ENCODE measurements around the gene ADARB1. TPM values are rescaled to one million over a fixed set of nuclear protein-coding genes. Genes with fewer than 3 reads are reported as not detected.
A peak's percentile ranks its signal among the peaks of the same experiment; 100 is the strongest.

Gene ADARB1
- total and polyA plus RNA-seq, 9 of the 15 experiments (the other 6 are each of a cell fraction or from before 2014, with no cell fraction given): 6.7 to 16.0 (median 8.3) TPM

- TF ChIP-seq BRD4 (IDR thresholded peaks at IDR 0.05) (no peak), ZC3H11A (IDR thresholded peaks at IDR 0.05; ENCODE audit: low read depth, low read length) (no peak), HMGXB4 (CRISPR knock-in tag; IDR thresholded peaks at IDR 0.05) (no peak), CREB3L1 (IDR thresholded peaks at IDR 0.05; ENCODE audit: borderline replicate concordance, low read depth) (0 out of 2 replicates have a peak, but pooled peaks have one; percentile 21), KLF16 (IDR thresholded peaks at IDR 0.05) (no peak), NFATC3 (IDR thresholded peaks at IDR 0.05) (no peak), C11orf30 (IDR thresholded peaks at IDR 0.05; ENCODE audit: low read depth) (no peak), ZBTB11 (CRISPR knock-in tag; IDR thresholded peaks at IDR 0.05) (no peak), TFAP4 (CRISPR knock-in tag; IDR thresholded peaks at IDR 0.05; ENCODE audit: borderline replicate concordance) (peak; percentile 27; the same call in 1 of the 2 replicates), FOXO4 (CRISPR knock-in tag; IDR thresholded peaks at IDR 0.05) (no peak), ZNF778 (CRISPR knock-in tag; IDR thresholded peaks at IDR 0.05) (no peak), U2AF1 (optimal IDR thresholded peaks at IDR 0.05; ENCODE audit: low read depth, low read length) (peak; percentile 59), TAF15 (IDR thresholded peaks at IDR 0.05; ENCODE audit: low read depth, low read length) (peak; percentile 97), JUNB (CRISPR knock-in tag; conservative IDR thresholded peaks at IDR 0.05) (no peak), IRF9 (tag; IDR thresholded peaks at IDR 0.05) (no peak), L3MBTL2 (IDR thresholded peaks at IDR 0.05) (peak; percentile 59; the same call in 1 of the 2 replicates), FOXP1 (CRISPR knock-in tag; IDR thresholded peaks at IDR 0.05) (no peak)
These were observed 627 bp downstream of the ADARB1 start (continued) for GRCh38 chr21:45074818-45075595.

Measured in K562 (cell line).